ENCODE results near the gene ATAD3C.
"Not testable (repeated sequence)": the region's sequence is repeated elsewhere in the genome, so short reads cannot be mapped to it uniquely, and the experiment has no call there.

GRCh38 chr1:1410238-1410637 is 39.3 kb upstream of the ATAD3C start:
- not testable (repeated sequence) for TF ChIP-seq POU2F2, POLR2AphosphoS5 (IDR thresholded peaks at IDR 0.05; ENCODE audit: low read depth, low read length)

Measured in GM12891 (cell line).